WTC11 (cell line): ENCODE data around the gene CARMIL3.

Experiments used
- CTCF ChIP-seq: fragments of 200-600 bp; IDR thresholded peaks from 2 replicates; pipeline ENCODE4 v1.8.0; 2022; ENCODE audit warnings: antibody characterized with exemption
- NR1H2 ChIP-seq: sonication (generic); formaldehyde crosslinking; IDR thresholded peaks from 2 replicates; pipeline ENCODE4 v1.9.0; 2021; ENCODE audit warnings: mild to moderate bottlenecking, moderate library complexity, missing genetic modification reagents
- NR2C2 ChIP-seq: sonication (generic); formaldehyde crosslinking; IDR thresholded peaks from 2 replicates; pipeline ENCODE4 v1.8.0; 2022; ENCODE audit warnings: mild to moderate bottlenecking, missing genetic modification reagents
- TEAD4 ChIP-seq: sonication (generic); formaldehyde crosslinking; IDR thresholded peaks from 2 replicates; pipeline ENCODE4 v1.8.0; 2022; ENCODE audit warnings: mild to moderate bottlenecking, missing genetic modification reagents
- ZNF281 ChIP-seq: sonication (generic); formaldehyde crosslinking; IDR thresholded peaks from 2 replicates; pipeline ENCODE4 v1.8.0; 2023; ENCODE audit warnings: mild to moderate bottlenecking, missing genetic modification reagents
- ZSCAN18 ChIP-seq: fragments of 250-450 bp; sonication (Bioruptor Pico); IDR thresholded peaks from 2 replicates; pipeline ENCODE4 v2.1.2; 2022; ENCODE audit warnings: mild to moderate bottlenecking, moderate library complexity

- TF ChIP-seq CTCF, result no peak
- TF ChIP-seq ZNF281, result no peak
- no peak for TF ChIP-seq NR2C2 (CRISPR knock-in tag)
- no peak for TF ChIP-seq NR1H2 (CRISPR knock-in tag)
- TF ChIP-seq ZSCAN18 (CRISPR knock-in tag), result no peak
- no peak for TF ChIP-seq TEAD4 (CRISPR knock-in tag)
Observed at GRCh38 chr14:24067133-24068082, 15.6 kb downstream of the CARMIL3 start.
